Erythroblast (primary cell): Measurements from ENCODE around the gene UBASH3B.

Experiments
- GATA1 ChIP-seq: IDR thresholded peaks from 2 replicates; pipeline ENCODE4 v1.6.1; 2011; ENCODE audit warnings: low read depth, mild to moderate bottlenecking, control low read depth, low read length, moderate library complexity
- POLR2A ChIP-seq: IDR thresholded peaks from 2 replicates; pipeline ENCODE4 v1.6.1; 2011; ENCODE audit warnings: mild to moderate bottlenecking, low read length

- TF ChIP-seq POLR2A = no peak
- TF ChIP-seq GATA1 = no peak
Observed at GRCh38 chr11:122659676-122660554, 4.4 kb downstream of the UBASH3B start.
